ENCODE results near the gene HDAC11. TPM values are rescaled to one million over a fixed set of nuclear protein-coding genes. Genes with fewer than 3 reads are reported as not detected.
"Not testable (repeated sequence)": the region's sequence is repeated elsewhere in the genome, so short reads cannot be mapped to it uniquely, and the experiment has no call there.

The HDAC11 gene
- total and polyA plus RNA-seq, 11 donors, result 20.8 to 49.4 (median 30.7) TPM

DNA sequence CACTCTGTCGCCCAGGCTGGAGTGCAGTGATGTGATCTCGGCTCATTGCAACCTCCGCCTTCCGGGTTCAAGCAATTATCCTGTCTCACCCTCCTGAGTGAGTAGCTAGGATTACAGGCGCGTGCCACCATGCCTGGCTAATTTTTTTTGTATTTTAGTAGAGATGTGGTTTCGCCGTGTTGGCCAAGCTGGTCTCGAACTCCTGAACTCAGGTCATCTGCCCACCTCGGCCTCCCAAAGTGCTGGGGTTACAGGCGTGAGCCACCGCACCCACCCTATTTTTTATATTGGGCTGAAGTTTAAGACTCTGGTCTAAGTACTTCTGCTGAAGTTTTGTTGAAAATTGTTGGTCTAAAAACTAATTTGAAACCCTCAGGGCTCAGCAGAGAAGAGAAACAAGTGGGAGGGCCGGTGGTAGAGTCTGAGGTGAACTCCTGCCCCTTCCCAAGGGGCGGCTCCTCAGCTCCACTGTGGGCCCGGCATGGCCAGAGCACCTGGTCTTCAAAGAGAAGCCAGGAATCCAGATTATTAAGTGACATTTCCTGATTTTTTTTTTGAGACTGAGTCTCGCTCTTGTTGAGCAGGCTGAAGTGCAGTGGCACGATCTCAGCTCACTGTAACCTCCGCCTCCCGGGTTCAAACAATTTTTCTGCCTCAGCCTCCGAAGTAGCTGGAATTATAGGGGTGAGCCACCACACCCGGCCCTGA is 4.0 kb downstream of the HDAC11 start:
- WGBS, 4 donors, result 91 to 93% (median 91%) methylated on average over 21 of the region's 21 CpGs
- Histone ChIP-seq H3K4me3 (no peak overlapping the region), H3K36me3 (peaks cover 0 to 8% (median 0%) of the 10 kb centered on the region in 9 donors), H3K9me3 (peaks cover 0 to 5% (median 0%) of the 10 kb centered on the region in 12 donors), H3K4me1 (peaks cover 0 to 33% (median 18%) of the 10 kb centered on the region in 12 donors), H3K27me3 (no peaks in the 10 kb centered on the region), H3K27ac (peak overlapping the region in 11 of 12 donors; percentile 56 to 87 (median 84))
- ATAC-seq (no peak), DNase-seq (peak in 2 of 5 donors; percentile 16 to 18)
- intact Hi-C loops (cut with DNase I), result no loop called here
- no peak for TF ChIP-seq POLR2A (IDR thresholded peaks at IDR 0.05)
- TF ChIP-seq, protein P1, sequence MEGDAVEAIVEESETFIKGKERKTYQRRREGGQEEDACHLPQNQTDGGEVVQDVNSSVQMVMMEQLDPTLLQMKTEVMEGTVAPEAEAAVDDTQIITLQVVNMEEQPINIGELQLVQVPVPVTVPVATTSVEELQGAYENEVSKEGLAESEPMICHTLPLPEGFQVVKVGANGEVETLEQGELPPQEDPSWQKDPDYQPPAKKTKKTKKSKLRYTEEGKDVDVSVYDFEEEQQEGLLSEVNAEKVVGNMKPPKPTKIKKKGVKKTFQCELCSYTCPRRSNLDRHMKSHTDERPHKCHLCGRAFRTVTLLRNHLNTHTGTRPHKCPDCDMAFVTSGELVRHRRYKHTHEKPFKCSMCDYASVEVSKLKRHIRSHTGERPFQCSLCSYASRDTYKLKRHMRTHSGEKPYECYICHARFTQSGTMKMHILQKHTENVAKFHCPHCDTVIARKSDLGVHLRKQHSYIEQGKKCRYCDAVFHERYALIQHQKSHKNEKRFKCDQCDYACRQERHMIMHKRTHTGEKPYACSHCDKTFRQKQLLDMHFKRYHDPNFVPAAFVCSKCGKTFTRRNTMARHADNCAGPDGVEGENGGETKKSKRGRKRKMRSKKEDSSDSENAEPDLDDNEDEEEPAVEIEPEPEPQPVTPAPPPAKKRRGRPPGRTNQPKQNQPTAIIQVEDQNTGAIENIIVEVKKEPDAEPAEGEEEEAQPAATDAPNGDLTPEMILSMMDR (IDR thresholded peaks at IDR 0.05), result no peak

DNA sequence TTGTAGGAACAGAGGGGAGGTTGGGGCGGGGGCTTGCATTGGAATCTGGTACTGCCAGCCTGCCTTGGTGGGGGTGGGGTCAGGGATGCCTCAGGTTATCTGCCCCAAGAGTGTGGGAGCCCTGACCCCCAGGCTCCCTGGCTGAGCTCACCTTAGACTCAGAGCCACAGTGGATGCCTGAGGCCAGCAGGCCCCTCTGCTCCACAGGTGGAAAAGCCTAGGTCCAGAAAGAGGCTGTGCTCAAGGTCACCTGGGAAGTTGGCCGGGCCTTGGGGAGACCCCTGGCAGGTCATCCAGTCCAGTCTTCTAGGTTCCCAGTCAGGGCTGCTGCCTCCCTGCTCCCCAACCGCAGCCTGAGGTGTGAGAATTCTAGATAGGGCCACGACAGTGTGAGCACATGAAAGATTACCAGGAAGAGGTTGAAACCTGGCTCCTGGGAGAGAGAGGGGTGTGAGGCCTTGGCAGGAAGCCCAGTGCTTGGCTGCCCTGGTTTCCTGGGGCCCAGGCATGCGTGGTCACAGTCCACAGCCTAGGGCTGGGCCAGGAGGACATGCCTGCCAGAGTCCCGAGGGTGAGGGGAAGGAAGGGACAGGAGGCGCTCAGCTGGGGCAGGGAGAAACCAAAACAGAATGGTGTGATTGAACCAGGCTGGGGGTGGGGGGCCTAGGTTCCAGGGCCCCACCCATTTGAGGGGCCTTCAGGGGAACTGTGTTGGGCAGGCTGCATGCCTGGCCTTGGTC is 4.9 kb downstream of the HDAC11 start:
- peak; percentile 84 to 92 (median 87) for DNase-seq
- peak; percentile 89 to 96 (median 90) for ATAC-seq
- H3K4me3 ChIP-seq, result no peak overlapping the region
- peaks cover 0 to 10% (median 0%) of the 10 kb centered on the region in 12 donors for H3K9me3 ChIP-seq
- WGBS, 4 donors, result 28 to 37% (median 31%) methylated on average over 6 to 7 of the region's 7 CpGs
- peaks cover 0 to 30% (median 17%) of the 10 kb centered on the region in 12 donors for H3K4me1 ChIP-seq
- intact Hi-C loops (cut with DNase I), result no loop called here
- TF ChIP-seq, protein P1 (IDR thresholded peaks at IDR 0.05), result no peak
- TF ChIP-seq POLR2A (IDR thresholded peaks at IDR 0.05), result no peak
- no peaks in the 10 kb centered on the region for H3K27me3 ChIP-seq
- H3K27ac ChIP-seq, result peak overlapping the region in 11 of 12 donors; percentile 56 to 87 (median 84)
- peaks cover 0 to 17% (median 0%) of the 10 kb centered on the region in 9 donors for H3K36me3 ChIP-seq

DNA sequence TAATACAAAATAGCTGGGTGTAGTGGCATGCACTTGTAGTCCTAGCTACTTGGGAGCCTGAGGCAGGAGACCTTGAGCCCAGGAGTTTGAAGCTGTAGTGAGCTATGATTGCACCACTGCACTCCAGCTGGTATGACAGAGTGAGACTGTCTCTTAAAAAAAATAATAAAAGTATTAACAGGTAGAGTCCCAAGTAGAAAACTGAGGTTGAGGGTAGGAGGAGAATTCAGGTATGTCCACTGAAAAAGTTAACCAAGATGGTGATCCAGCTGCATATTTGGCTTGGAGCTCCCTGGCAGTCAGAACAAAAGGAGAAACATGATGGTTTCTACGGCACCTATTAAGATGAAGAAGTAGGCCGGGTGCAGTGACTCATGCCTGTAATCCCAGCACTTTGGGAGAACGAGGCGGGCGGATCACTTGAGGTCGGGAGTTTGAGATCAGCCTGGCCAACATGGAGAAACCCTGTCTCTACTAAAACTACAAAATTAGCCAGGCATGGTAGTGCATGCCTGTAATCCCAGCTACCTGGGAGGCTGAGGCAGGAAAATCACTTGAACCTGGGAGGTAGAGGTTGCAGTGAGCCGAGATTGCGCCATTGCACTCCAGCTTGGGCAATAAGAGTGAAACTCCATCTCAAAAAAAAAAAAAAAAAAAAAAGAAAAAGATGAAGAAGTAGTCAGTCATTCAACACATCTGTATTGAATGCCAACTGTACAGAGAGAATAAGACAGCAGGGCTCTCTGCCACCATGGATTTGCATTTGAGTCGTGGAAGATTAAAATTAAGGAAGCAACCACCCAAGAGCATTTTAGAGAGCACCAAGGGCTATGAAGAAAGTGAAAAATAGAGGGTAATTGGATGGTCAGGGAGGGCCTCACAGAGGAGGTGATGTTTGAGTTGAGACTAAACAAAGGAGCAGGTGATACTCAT is 5.8 kb downstream of the HDAC11 start:
- H3K27me3 ChIP-seq; H3K4me3 ChIP-seq; intact Hi-C loops (cut with DNase I); ATAC-seq: not testable (repeated sequence)
- 76 to 82% (median 78%) methylated on average over 9 of the region's 9 CpGs for WGBS, 4 donors
- Histone ChIP-seq H3K36me3 (peaks cover 0 to 18% (median 0%) of the 10 kb centered on the region in 9 donors), H3K4me1 (peaks cover 0 to 25% (median 15%) of the 10 kb centered on the region in 12 donors), H3K9me3 (peaks cover 0 to 15% (median 0%) of the 10 kb centered on the region in 12 donors), H3K27ac (peak overlapping the region in 11 of 12 donors; percentile 56 to 87 (median 81))
- DNase-seq, result peak in 2 of 5 donors; percentile 3 to 23

DNA sequence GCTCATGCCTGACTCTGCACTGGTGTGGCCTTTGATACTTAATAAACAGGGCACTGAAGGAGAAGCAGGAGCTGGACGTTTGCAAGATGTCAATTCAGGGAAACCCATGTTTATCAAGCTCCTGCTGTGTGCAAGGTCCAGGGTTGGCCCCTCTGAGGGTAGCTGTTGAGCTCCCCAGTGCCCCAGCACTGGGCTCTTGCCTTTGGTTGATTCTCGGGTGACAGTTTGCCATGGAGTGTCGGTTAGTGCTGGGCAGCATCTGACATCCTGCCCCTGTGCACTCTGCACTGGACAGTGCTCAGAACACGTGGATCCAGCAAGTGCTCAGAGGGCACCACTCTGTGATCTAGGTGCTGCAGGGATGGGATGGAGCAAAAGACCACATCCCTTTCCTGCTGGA is 7.3 kb downstream of the HDAC11 start:
- Histone ChIP-seq H3K36me3 (peaks cover 0 to 20% (median 0%) of the 10 kb centered on the region in 9 donors), H3K4me1 (peaks cover 0 to 22% (median 15%) of the 10 kb centered on the region in 12 donors), H3K27me3 (no peaks in the 10 kb centered on the region), H3K9me3 (peaks cover 0 to 15% (median 0%) of the 10 kb centered on the region in 12 donors), H3K4me3 (no peak overlapping the region), H3K27ac (no peak overlapping the region)
- 73 to 86% (median 77%) methylated on average over 4 of the region's 4 CpGs for WGBS, 4 donors
- intact Hi-C loops (cut with DNase I), result no loop called here
- DNase-seq (peak in 1 of 5 donors; percentile 13), ATAC-seq (no peak)
- TF ChIP-seq, protein P1 (IDR thresholded peaks at IDR 0.05), result no peak

Data from heart left ventricle (tissue), 16 donors.